HCT116 (cell line): ENCODE data around the gene ELAVL3.

ENCODE experiments used
- CEBPB ChIP-seq: IDR thresholded peaks from 2 replicates; pipeline ENCODE4 v1.6.1; 2012; ENCODE audit warnings: low read depth
- CTCF ChIP-seq, 3 experiments: fragments of 200-600 bp in 1 of 3; sonication (generic) in 1 of 3; IDR thresholded peaks in 2 of 3; conservative IDR thresholded peaks in 1 of 3; 2 replicates each; pipeline ENCODE4 v1.5.1; 2012 to 2017; ENCODE audit warnings: low read depth in 2 of 3, low read length in 2 of 3, antibody characterized with exemption in 1 of 3, borderline replicate concordance in 1 of 3, control low read depth in 1 of 3, mild to moderate bottlenecking in 1 of 3, mixed read lengths in 1 of 3, mixed run types in 1 of 3, moderate library complexity in 1 of 3; ENCODE audit not compliant: insufficient read depth in 1 of 3
- ELF1 ChIP-seq: IDR thresholded peaks from 2 replicates; pipeline ENCODE4 v1.6.1; 2012; ENCODE audit warnings: low read depth, borderline replicate concordance
- JUND ChIP-seq: IDR thresholded peaks from 2 replicates; pipeline ENCODE4 v1.6.1; 2012
- POLR2A ChIP-seq: IDR thresholded peaks from 2 replicates; pipeline ENCODE4 v1.7.0; 2011; ENCODE audit warnings: borderline replicate concordance; ENCODE audit not compliant: insufficient read depth, insufficient read length; ENCODE audit errors: extremely low read depth
- POLR2AphosphoS5 ChIP-seq: IDR thresholded peaks from 2 replicates; pipeline ENCODE4 v1.6.1; 2011; ENCODE audit warnings: mild to moderate bottlenecking, low read depth, low read length, moderate library complexity
- SRF ChIP-seq: IDR thresholded peaks from 2 replicates; pipeline ENCODE4 v1.6.1; 2012; ENCODE audit warnings: low read depth
- ZNF274 ChIP-seq: fragments of 200-500 bp; sonication (Bioruptor generic); IDR thresholded peaks from 2 replicates; pipeline ENCODE4 v1.6.1; 2014; ENCODE audit warnings: mild to moderate bottlenecking, low read depth, low read length, inconsistent platforms
- TF ChIP-seq, protein P1 (sequence below): IDR thresholded peaks from 2 replicates; pipeline ENCODE4 v1.6.1; 2012
- TF ChIP-seq, protein P2 (sequence below): IDR thresholded peaks from 2 replicates; pipeline ENCODE4 v1.6.1; 2012; ENCODE audit warnings: low read depth
- TF ChIP-seq, protein P3 (sequence below): IDR thresholded peaks from 2 replicates; pipeline ENCODE4 v1.6.1; 2011; ENCODE audit warnings: mild to moderate bottlenecking, low read length, moderate library complexity; ENCODE audit not compliant: insufficient replicate concordance; ENCODE audit errors: extremely low read depth

- no peak for TF ChIP-seq CTCF (IDR thresholded peaks at IDR 0.05 in 2 of 3, conservative IDR thresholded peaks at IDR 0.05 in 1 of 3; ENCODE audit: borderline replicate concordance in 1 of 3, insufficient read depth in 1 of 3, low read depth in 2 of 3, low read length in 2 of 3)
- no peak for TF ChIP-seq SRF
- TF ChIP-seq JUND: no peak
- TF ChIP-seq POLR2A: no peak
- TF ChIP-seq, protein P1, sequence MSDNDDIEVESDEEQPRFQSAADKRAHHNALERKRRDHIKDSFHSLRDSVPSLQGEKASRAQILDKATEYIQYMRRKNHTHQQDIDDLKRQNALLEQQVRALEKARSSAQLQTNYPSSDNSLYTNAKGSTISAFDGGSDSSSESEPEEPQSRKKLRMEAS: no peak
- TF ChIP-seq ELF1: no peak
- TF ChIP-seq POLR2AphosphoS5: no peak
- TF ChIP-seq, protein P2, sequence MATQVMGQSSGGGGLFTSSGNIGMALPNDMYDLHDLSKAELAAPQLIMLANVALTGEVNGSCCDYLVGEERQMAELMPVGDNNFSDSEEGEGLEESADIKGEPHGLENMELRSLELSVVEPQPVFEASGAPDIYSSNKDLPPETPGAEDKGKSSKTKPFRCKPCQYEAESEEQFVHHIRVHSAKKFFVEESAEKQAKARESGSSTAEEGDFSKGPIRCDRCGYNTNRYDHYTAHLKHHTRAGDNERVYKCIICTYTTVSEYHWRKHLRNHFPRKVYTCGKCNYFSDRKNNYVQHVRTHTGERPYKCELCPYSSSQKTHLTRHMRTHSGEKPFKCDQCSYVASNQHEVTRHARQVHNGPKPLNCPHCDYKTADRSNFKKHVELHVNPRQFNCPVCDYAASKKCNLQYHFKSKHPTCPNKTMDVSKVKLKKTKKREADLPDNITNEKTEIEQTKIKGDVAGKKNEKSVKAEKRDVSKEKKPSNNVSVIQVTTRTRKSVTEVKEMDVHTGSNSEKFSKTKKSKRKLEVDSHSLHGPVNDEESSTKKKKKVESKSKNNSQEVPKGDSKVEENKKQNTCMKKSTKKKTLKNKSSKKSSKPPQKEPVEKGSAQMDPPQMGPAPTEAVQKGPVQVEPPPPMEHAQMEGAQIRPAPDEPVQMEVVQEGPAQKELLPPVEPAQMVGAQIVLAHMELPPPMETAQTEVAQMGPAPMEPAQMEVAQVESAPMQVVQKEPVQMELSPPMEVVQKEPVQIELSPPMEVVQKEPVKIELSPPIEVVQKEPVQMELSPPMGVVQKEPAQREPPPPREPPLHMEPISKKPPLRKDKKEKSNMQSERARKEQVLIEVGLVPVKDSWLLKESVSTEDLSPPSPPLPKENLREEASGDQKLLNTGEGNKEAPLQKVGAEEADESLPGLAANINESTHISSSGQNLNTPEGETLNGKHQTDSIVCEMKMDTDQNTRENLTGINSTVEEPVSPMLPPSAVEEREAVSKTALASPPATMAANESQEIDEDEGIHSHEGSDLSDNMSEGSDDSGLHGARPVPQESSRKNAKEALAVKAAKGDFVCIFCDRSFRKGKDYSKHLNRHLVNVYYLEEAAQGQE: no peak; the same call in 1 of the 2 replicates
- TF ChIP-seq, protein P3, sequence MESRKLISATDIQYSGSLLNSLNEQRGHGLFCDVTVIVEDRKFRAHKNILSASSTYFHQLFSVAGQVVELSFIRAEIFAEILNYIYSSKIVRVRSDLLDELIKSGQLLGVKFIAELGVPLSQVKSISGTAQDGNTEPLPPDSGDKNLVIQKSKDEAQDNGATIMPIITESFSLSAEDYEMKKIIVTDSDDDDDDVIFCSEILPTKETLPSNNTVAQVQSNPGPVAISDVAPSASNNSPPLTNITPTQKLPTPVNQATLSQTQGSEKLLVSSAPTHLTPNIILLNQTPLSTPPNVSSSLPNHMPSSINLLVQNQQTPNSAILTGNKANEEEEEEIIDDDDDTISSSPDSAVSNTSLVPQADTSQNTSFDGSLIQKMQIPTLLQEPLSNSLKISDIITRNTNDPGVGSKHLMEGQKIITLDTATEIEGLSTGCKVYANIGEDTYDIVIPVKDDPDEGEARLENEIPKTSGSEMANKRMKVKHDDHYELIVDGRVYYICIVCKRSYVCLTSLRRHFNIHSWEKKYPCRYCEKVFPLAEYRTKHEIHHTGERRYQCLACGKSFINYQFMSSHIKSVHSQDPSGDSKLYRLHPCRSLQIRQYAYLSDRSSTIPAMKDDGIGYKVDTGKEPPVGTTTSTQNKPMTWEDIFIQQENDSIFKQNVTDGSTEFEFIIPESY: no peak
- TF ChIP-seq CEBPB: no peak
- TF ChIP-seq ZNF274: no peak
Observed at GRCh38 chr19:11479090-11479897, 1.6 kb downstream of the ELAVL3 start.
